Erythroblast (primary cell): Measurements from ENCODE around the gene ZC2HC1B.

Experiments
- GATA1 ChIP-seq: IDR thresholded peaks from 2 replicates; pipeline ENCODE4 v1.6.1; 2011; ENCODE audit warnings: low read depth, mild to moderate bottlenecking, control low read depth, low read length, moderate library complexity
- POLR2A ChIP-seq: IDR thresholded peaks from 2 replicates; pipeline ENCODE4 v1.6.1; 2011; ENCODE audit warnings: mild to moderate bottlenecking, low read length

DNA sequence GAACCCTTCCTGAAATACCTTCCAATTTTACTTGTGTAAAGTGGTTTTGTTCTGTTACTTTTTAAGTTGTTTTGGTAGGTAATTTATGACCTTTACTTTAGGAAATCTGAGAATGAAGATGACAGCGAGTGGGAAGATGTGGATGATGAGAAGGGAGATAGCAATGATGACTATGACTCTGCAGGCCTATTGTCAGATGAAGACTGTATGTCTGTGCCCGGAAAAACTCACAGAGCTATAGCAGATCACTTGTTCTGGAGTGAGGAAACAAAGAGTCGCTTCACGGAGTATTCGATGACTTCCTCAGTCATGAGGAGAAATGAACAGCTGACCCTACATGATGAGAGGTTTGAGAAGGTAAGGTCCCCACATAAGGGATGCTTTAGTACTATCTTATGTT is 6.6 kb upstream of the ZC2HC1B start:
- TF ChIP-seq POLR2A: no peak
- no peak for TF ChIP-seq GATA1
